22Rv1 (cell line): ENCODE results near the gene SLX4IP.

ENCODE experiments used
- ZFX ChIP-seq: fragments of 450-650 bp; IDR thresholded peaks from 2 replicates; pipeline ENCODE4 v1.6.1; 2017; ENCODE audit warnings: antibody characterized with exemption, borderline replicate concordance
- TF ChIP-seq, protein P1 (sequence below): fragments of 450-650 bp; IDR thresholded peaks from 2 replicates; pipeline ENCODE4 v1.5.1; 2017; ENCODE audit warnings: mild to moderate bottlenecking

DNA sequence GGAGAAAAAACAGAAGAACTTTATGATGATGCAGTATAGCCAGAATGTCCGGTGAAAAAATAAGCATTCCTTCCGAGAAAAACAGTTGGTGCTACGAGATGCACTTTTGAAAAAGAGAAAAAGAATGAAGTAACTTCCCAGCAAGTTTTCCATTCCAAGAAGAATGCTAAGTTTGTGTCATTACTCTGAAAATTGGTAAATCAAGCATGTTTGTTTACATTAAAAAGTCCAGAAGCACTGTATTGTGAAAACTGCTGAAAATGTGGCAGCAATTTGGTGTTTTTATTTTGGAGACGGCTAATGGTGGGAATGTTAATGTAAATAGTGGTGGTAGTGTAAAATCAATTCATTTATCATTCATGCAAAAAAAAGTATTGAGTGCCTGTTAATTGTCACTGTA, 47.4 kb upstream of the SLX4IP start:
- TF ChIP-seq, protein P1, sequence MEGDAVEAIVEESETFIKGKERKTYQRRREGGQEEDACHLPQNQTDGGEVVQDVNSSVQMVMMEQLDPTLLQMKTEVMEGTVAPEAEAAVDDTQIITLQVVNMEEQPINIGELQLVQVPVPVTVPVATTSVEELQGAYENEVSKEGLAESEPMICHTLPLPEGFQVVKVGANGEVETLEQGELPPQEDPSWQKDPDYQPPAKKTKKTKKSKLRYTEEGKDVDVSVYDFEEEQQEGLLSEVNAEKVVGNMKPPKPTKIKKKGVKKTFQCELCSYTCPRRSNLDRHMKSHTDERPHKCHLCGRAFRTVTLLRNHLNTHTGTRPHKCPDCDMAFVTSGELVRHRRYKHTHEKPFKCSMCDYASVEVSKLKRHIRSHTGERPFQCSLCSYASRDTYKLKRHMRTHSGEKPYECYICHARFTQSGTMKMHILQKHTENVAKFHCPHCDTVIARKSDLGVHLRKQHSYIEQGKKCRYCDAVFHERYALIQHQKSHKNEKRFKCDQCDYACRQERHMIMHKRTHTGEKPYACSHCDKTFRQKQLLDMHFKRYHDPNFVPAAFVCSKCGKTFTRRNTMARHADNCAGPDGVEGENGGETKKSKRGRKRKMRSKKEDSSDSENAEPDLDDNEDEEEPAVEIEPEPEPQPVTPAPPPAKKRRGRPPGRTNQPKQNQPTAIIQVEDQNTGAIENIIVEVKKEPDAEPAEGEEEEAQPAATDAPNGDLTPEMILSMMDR: no peak
- no peak for TF ChIP-seq ZFX
